Stimulated activated CD4-positive, alpha-beta T cell treated with anti-CD3 and anti-CD28 coated beads, Interleukin-15, amount 100 ng/mL, for 48 hours (primary cell): ENCODE results near the gene PSMC2.

Source experiments
- DNase-seq, 2 donors: peaks; one replicate each; pipeline ENCODE4 v3.0.0-alpha.2; 2020; ENCODE audit warnings: low read depth in 2 of 2

PSMC2 gene

DNA sequence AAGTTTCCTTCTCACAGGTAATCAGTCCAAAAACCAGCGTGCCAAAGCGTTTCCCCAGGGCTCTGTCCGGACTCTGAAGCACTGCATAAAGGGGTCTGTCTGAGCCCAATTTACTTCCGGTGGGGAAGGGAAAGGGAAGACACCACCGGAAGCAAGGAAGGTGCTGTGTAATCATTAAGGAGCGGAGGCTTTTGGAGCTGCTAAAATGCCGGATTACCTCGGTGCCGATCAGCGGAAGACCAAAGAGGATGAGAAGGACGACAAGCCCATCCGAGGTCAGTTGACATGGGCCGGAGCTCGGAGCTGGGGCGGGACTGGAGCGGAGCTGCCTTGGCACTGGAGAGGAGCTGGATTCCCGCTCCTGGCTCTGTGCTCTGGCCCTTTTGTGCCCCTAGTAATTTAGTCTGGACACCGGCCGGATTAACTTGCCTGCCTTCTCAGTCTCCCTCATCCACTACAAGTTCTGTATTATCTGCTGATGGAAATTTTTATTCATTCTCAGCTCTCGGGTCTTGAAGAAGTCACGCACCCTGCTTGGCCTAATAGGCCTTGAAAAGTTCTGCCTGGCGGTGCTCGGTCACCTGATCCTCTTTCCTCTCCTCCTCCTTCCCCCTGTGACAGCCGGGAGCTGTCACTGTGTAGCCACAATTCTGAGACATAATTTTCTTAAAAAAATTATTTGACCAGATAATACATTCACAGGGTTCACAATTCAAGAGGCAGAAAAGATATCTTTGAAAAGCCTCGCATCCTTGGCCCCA lies at the start of gene PSMC2:
Gene PSMC2, plus strand, starts transcription at position 137 of the 761 bp plus-strand sequence. Its CDS starts 69 bp downstream, at position 206.
- peak; percentile 63 to 72 for DNase-seq

DNA sequence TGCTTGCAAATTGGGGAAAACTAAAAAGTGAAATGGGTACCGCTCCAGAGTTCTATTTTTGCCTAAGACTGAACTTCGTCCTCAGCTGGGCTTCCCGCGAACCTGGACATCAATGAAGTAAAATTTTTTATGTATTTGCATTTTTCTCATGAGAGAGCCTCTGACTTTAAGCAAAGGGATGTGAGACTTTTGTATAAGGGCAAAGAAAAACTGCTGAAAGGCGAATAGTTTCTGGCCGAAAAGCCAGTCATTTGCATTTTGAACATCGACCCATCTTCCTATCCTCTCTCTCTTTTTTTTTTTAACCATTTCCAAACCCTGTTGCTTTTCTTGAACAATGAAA lies 49.6 kb upstream of the PSMC2 start:
- no peak for DNase-seq

GRCh38 chr7:103299660-103300059 lies 47.8 kb upstream of the PSMC2 start:
- no peak for DNase-seq

- no peak for DNase-seq
Observed at GRCh38 chr7:103301441-103301840, 46.0 kb upstream of the PSMC2 start.

- no peak for DNase-seq
Observed at GRCh38 chr7:103307503-103308231, 39.8 kb upstream of the PSMC2 start.

DNA sequence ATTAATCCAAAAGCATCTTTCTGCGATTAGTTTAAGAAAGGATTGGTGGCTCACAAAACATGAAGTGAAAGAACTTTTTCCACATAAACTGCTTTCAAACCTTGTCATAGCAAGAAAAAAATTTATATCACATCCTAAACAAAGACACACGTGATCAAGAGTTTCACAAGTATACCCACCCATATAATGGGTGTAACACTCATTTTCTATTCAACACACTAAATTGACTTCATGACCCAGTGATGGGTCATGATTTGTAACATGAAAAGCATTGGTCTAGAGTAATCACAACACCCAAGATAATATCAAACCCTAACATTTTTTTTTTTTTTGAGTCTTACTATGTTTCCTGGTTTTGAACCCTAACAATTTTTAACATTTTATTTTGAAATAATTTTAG lies 32.6 kb upstream of the PSMC2 start:
- no peak for DNase-seq

DNA sequence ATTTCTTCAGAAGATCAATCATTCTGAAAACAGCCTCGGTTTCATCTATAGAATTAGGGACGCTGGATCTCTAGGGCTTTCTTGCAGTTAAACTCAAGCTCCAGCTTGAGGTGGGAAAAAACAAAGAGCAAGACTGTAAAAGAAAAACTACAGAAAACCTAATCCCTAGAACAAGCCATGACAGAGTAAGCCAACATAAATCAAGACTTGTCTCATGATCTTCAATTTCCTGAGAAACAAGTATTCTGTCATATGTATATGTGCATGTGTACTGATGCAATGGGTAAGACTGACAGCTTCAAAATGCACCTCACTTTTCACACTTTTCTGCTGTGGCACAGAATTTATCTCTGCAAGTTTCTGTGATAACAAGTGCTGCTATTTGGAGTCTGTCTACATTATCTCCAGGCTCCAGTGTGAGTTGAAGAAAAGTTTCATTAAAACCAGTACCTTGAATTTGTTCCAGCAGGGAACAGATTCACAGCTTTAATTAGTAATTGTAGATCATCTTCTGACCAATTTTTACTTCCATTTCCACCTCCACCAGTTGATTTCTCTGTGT lies 31.0 kb upstream of the PSMC2 start:
- no peak for DNase-seq

- DNase-seq = no peak
Observed at GRCh38 chr7:103317009-103317408, 30.4 kb upstream of the PSMC2 start.

GRCh38 chr7:103325744-103326143 lies 21.7 kb upstream of the PSMC2 start:
- DNase-seq = no peak

GRCh38 chr7:103336761-103337160 lies 10.7 kb upstream of the PSMC2 start:
- DNase-seq = no peak

DNA sequence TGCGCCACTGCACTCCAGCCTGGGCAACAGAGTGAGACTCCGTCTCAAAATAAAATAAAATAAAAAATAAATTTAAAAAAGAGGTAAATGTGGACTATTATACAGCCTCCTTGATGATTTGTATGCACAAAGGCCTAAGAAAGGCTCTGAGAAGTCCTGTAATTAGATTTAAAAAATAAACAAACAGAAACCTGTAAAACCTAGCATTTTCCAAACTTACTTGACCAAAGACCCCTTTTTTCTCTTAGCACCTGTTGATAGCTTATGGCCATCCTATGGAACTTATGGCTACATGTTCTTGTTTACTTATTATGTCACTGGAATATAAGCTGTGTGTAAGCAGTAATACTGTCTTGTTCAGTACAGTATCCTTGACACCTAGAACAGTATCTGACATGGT lies 8.6 kb upstream of the PSMC2 start:
- no peak for DNase-seq

- DNase-seq = no peak
Observed at GRCh38 chr7:103341466-103341865, 6.0 kb upstream of the PSMC2 start.

GRCh38 chr7:103343332-103343731 lies 4.1 kb upstream of the PSMC2 start:
- no peak for DNase-seq

GRCh38 chr7:103343758-103344452 lies 3.5 kb upstream of the PSMC2 start:
- peak in 1 of 2 donors; percentile 22 for DNase-seq

DNA sequence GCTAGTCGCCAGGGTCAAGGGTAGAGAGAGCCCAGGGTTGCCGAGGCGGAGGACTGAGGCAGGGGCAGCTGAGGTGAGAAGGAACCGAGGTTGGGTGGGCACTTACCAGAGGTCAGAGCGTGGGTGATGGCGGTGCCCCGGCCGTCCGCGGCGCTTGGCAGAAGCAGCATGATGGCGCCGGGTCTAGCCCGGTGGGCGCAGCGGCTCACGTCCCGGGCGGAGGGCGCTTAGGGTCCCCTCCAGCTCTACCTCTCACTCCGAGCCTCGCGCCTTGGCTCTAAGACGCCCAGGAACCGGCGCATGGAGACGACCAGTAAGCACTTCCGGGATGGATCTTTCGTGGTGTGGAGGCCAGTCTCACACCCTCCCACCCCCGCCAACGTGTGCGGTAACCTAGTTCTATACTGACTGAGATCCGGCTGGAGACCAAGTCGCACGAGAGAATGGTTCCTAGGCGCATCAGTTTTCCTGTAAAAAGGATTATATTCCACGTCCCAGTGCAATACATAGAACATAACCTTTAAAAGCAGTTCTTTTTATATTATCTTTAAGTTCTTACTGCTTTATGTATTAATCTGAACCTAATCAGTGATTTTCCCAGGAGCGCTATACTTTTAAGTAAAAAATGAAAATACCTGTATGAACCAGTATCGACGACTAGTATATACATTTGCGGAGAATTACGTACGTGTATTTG lies 2.8 kb upstream of the PSMC2 start, which contains the start of gene DNAJC2:
Gene DNAJC2, minus strand, starts transcription at position 315 of the 697 bp plus-strand sequence. Its CDS starts 145 bp downstream, at position 170.
- DNase-seq = peak; percentile 78 to 82

DNA sequence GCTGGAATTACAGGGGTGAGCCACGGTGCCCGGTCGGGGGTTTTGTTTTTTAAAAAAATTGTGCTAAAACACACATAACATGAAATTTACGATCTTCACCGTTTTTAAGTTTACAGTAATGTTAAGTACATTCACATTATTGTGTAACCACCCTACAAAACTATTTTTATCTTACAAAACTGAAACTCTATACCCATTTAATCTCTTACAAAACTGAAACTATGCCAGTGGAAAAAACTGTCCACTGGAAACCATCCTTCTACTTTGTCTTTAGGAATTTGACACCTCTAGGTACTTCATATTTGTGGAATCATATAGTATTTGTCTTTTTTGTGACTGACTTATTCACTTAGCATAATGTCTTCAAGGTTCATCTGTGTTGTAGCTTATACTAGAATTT lies 1.0 kb upstream of the PSMC2 start:
- no peak for DNase-seq

GRCh38 chr7:103348452-103348851 lies 1.0 kb downstream of the PSMC2 start:
- no peak for DNase-seq

DNA sequence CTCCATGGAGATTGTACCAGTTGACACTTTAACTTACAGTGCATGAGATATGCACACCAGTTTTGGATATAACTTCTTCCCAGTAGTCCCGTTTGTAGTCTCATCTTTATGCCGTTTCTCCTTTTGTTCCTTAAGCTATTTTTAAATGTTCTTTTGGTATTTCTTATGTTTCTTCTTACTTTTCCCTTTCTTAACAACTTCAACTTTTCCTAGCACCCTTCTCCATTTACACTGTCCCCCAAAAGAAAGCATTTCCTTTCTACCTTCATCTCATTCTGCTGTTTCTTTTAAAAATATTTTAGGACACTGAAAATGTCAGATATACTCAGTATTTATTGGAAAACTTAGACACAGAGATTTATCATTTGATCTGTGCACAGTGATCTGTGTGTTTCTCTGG lies 1.5 kb downstream of the PSMC2 start:
- no peak for DNase-seq

DNA sequence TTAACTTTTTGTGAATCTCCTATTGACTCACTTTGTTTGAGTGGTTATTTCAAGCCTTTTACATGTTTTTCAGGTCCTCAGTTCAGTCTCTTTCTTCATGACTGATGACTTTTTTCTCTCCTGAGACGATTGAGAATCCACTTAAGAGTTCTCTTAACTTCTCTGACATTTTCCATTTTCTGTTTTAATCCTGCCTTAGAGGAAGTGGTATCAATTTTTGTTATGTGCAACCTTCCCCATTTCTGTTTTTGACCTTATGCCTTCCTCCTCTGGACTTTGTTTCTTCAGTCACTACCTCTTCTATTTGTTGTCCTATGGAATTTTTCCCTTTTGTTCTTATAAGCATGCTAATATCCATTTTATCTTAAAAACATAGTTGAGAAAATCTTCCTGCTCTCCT lies 2.4 kb downstream of the PSMC2 start:
- DNase-seq = no peak

DNA sequence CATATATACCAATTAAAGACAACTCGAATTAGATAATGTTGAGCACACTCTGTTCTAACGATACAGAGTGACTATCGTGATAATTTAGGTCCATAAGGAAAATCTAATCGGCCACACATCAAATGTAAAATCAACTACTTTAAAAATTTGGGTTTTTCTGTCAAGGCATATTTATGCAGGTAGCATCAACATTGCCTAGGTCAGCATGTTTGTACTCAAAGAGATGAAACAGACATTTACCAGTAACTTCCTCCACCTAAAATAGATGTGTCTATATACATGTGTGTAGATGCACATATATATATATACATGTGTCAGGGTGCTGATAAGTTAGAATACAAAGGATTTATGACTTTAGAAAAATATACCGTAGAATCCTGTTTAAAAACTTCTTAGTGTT lies 22.0 kb downstream of the PSMC2 start:
- DNase-seq = no peak

DNA sequence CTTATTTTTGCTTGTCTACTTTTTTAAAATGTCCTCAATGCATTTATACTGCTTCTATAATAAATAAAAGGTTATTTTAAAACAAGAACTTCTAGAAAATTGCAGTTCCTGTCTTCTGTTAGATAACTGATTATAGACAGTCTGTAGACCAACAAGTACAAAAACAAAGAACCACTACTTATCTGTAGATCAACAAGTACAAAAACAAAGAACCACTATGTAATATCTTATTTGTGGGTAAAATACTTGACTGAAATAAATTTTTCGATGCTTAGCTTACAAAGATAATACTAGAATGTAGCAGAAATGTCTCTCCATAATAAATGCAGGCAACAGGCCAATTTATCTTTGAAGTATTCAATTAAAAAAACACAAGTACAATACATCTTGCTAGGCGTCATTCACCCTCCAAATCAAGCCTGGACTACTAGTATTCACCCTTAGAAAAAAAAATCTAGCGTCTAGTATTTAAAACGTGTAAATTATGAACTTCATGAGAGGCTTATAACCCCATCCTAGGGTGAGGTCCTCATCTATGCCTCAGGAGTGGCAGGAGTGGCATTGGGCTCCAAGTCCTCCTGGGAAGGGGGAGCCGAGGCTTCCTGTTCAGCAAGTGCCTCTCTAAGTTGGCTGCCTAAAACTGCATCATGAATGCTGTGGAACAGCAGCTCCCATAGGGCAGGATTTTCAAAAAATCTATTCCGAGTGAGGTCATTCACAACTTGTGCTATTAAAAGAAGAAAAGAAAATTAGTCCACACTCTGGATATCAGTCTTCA lies 26.6 kb downstream of the PSMC2 start:
- no peak for DNase-seq
